ENCODE data around the gene PRSS35. TPM values are rescaled to one million over a fixed set of nuclear protein-coding genes. Genes with fewer than 3 reads are reported as not detected.

Gene PRSS35
- total RNA-seq, 1 donor from 2014 or later, result 24.5 TPM

DNA sequence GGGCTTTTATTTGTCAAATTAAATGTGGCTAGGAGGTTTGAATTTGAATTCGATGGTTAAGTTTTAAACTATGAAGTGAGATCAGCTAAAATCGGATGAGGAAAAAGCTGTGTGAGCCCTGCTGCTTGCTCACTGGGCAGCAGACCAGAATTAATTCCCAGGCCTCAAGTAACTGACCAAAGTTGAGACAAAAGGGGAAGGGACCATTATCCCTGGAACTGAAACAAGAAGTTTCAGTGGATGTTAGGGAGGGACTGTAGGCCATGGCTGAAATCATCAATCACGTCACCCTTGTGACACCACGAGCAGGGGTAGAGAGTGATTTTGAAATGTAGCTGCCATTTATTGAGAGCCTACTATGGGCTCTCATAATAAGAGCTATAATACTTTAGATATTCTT, 7.0 kb upstream of the PRSS35 start:
- Mint-ChIP-seq H3K27ac (ENCODE audit: unreplicated experiment) (no peak overlapping the region), H3K4me1 (ENCODE audit: unreplicated experiment) (no peaks in the 10 kb centered on the region), H3K9me3 (ENCODE audit: unreplicated experiment) (no peaks in the 10 kb centered on the region), H3K36me3 (ENCODE audit: unreplicated experiment) (no peaks in the 10 kb centered on the region), H3K4me3 (ENCODE audit: unreplicated experiment) (no peak overlapping the region), H3K27me3 (ENCODE audit: unreplicated experiment) (peaks cover 18% of the 10 kb centered on the region)
- DNase-seq (ENCODE audit: extremely low spot score, unreplicated experiment), result no peak
- TF ChIP-seq, protein P1, sequence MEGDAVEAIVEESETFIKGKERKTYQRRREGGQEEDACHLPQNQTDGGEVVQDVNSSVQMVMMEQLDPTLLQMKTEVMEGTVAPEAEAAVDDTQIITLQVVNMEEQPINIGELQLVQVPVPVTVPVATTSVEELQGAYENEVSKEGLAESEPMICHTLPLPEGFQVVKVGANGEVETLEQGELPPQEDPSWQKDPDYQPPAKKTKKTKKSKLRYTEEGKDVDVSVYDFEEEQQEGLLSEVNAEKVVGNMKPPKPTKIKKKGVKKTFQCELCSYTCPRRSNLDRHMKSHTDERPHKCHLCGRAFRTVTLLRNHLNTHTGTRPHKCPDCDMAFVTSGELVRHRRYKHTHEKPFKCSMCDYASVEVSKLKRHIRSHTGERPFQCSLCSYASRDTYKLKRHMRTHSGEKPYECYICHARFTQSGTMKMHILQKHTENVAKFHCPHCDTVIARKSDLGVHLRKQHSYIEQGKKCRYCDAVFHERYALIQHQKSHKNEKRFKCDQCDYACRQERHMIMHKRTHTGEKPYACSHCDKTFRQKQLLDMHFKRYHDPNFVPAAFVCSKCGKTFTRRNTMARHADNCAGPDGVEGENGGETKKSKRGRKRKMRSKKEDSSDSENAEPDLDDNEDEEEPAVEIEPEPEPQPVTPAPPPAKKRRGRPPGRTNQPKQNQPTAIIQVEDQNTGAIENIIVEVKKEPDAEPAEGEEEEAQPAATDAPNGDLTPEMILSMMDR (IDR thresholded peaks at IDR 0.05), result no peak

DNA sequence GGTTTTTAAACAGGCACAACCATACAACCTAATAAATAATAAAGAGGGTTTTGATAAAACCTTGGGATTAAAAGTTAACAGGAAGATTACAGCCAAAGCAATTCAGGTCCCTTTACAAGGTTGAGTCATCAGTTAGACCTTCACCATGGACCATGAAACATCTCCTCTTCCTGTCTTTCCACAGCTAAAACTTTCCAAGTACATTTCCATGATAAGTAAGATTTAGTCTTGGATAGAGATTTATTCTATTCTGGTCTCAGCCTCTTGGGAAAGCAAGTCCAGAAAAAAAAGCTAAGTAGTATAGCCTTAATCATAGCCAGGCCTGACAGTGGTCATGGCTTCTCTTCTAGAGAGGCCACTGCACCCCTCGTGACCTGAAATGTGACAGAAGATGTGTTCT, 2.9 kb upstream of the PRSS35 start:
- no peaks in the 10 kb centered on the region for H3K36me3 Mint-ChIP-seq (ENCODE audit: unreplicated experiment)
- H3K4me3 Mint-ChIP-seq (ENCODE audit: unreplicated experiment), result no peak overlapping the region
- TF ChIP-seq, protein P1 (IDR thresholded peaks at IDR 0.05), result no peak
- DNase-seq (ENCODE audit: extremely low spot score, unreplicated experiment), result no peak
- no peak overlapping the region for H3K27ac Mint-ChIP-seq (ENCODE audit: unreplicated experiment)
- peaks cover 10% of the 10 kb centered on the region for H3K27me3 Mint-ChIP-seq (ENCODE audit: unreplicated experiment)
- H3K9me3 Mint-ChIP-seq (ENCODE audit: unreplicated experiment), result no peaks in the 10 kb centered on the region
- H3K4me1 Mint-ChIP-seq (ENCODE audit: unreplicated experiment), result peaks cover 36% of the 10 kb centered on the region

DNA sequence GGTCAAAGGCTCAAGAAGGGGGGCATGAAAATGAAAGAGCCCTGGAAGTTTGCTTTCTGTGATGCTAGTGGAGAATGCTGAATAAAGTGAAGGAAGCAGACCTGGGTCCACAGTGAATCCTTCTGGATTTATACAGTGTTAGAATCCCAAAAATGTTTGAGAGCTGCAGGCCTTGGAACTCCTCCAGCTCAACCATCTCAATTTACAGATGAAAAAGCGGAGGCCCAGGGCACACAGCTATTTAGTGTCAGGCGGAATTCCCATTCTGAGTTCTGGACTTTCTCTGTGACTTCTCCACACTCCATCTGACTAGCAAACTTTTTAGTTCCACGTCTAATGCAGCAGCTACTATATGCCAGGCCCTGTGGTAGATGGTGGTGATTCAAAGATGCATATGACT, 1.5 kb upstream of the PRSS35 start:
- no peaks in the 10 kb centered on the region for H3K36me3 Mint-ChIP-seq (ENCODE audit: unreplicated experiment)
- TF ChIP-seq, protein P1 (IDR thresholded peaks at IDR 0.05), result no peak
- peaks cover 3% of the 10 kb centered on the region for H3K27me3 Mint-ChIP-seq (ENCODE audit: unreplicated experiment)
- no peak overlapping the region for H3K4me3 Mint-ChIP-seq (ENCODE audit: unreplicated experiment)
- H3K27ac Mint-ChIP-seq (ENCODE audit: unreplicated experiment), result no peak overlapping the region
- H3K9me3 Mint-ChIP-seq (ENCODE audit: unreplicated experiment), result no peaks in the 10 kb centered on the region
- peaks cover 40% of the 10 kb centered on the region for H3K4me1 Mint-ChIP-seq (ENCODE audit: unreplicated experiment)
- DNase-seq (ENCODE audit: extremely low spot score, unreplicated experiment), result no peak

DNA sequence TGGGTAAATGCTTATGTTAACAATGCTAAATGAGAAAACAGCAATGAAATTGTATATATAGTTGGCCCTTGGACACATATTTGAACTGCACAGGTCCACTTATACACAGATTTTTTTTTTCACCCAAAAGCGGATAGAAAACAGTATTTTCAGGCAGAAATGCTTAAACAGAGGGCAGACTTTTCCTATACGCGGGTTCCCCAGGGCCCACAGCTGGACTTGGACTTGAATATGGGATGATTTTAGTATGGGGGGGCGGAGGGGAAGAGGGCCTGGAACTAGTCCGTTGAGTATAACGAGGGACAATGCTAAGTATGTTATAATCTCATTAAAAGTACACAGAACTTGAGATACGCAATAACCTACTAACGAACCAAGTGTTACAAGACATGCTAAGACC, 1.1 kb upstream of the PRSS35 start:
- H3K9me3 Mint-ChIP-seq (ENCODE audit: unreplicated experiment), result no peaks in the 10 kb centered on the region
- no peaks in the 10 kb centered on the region for H3K36me3 Mint-ChIP-seq (ENCODE audit: unreplicated experiment)
- peaks cover 3% of the 10 kb centered on the region for H3K27me3 Mint-ChIP-seq (ENCODE audit: unreplicated experiment)
- H3K27ac Mint-ChIP-seq (ENCODE audit: unreplicated experiment), result no peak overlapping the region
- H3K4me3 Mint-ChIP-seq (ENCODE audit: unreplicated experiment), result peak overlapping the region; percentile 82
- TF ChIP-seq, protein P1 (IDR thresholded peaks at IDR 0.05), result no peak
- no peak for DNase-seq (ENCODE audit: extremely low spot score, unreplicated experiment)
- peaks cover 40% of the 10 kb centered on the region for H3K4me1 Mint-ChIP-seq (ENCODE audit: unreplicated experiment)

DNA sequence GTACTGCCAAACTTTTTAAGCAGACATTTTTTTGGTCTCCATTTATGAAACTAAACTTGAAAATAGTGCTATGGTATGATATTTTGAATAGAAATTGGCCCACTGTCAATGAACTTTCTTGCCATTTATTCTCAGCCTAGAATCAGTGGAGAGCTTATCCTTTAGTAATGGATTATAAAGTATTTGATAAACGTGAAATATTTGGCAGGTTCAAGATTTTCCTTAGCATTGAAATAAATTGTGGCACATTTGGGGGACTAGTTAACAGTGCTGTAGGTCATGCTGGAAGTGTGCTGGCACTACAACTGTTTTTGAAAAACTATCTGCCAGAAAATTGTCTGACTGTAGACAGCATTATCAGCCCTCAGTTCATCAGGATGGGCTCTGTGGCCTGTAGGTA, 2.1 kb downstream of the PRSS35 start:
- no peak overlapping the region for H3K27ac Mint-ChIP-seq (ENCODE audit: unreplicated experiment)
- H3K27me3 Mint-ChIP-seq (ENCODE audit: unreplicated experiment), result no peaks in the 10 kb centered on the region
- DNase-seq (ENCODE audit: extremely low spot score, unreplicated experiment), result no peak
- H3K36me3 Mint-ChIP-seq (ENCODE audit: unreplicated experiment), result no peaks in the 10 kb centered on the region
- H3K4me1 Mint-ChIP-seq (ENCODE audit: unreplicated experiment), result peaks cover 42% of the 10 kb centered on the region
- H3K9me3 Mint-ChIP-seq (ENCODE audit: unreplicated experiment), result no peaks in the 10 kb centered on the region
- H3K4me3 Mint-ChIP-seq (ENCODE audit: unreplicated experiment), result peak overlapping the region; percentile 5
- TF ChIP-seq, protein P1 (IDR thresholded peaks at IDR 0.05), result no peak

Measured in osteocyte (in vitro differentiated cells).